KMS-11 (cell line): ENCODE data around the gene C2orf76.

ENCODE experiments used
- H2AFZ ChIP-seq: fragments of 200-600 bp; sonication (generic); 2 replicates; pipeline ENCODE4 v1.6.1; 2016; ENCODE audit warnings: antibody characterized with exemption, mixed run types, low read depth
- H3K27ac ChIP-seq: fragments of 200-600 bp; sonication (generic); 2 replicates; pipeline ENCODE4 v1.6.1; 2016; ENCODE audit warnings: mild to moderate bottlenecking, mixed run types
- H3K27me3 ChIP-seq: fragments of 200-600 bp; sonication (generic); 2 replicates; pipeline ENCODE4 v1.6.1; 2017; ENCODE audit warnings: mild to moderate bottlenecking, low read depth, mixed run types, moderate library complexity; ENCODE audit not compliant: insufficient read depth
- H3K36me3 ChIP-seq: fragments of 200-600 bp; sonication (generic); 2 replicates; pipeline ENCODE4 v1.6.1; 2017; ENCODE audit warnings: mild to moderate bottlenecking, mixed run types; ENCODE audit not compliant: insufficient read depth
- H3K4me1 ChIP-seq: fragments of 200-600 bp; sonication (generic); 2 replicates; pipeline ENCODE4 v1.6.1; 2016; ENCODE audit warnings: mild to moderate bottlenecking, low read depth, mixed run types; ENCODE audit not compliant: poor library complexity, severe bottlenecking
- H3K4me2 ChIP-seq: fragments of 200-600 bp; sonication (generic); 2 replicates; pipeline ENCODE4 v1.7.0; 2016; ENCODE audit warnings: mild to moderate bottlenecking, mixed run types
- H3K4me3 ChIP-seq: fragments of 200-600 bp; sonication (generic); IDR thresholded peaks from 2 replicates; pipeline ENCODE4 v1.6.1; 2017; ENCODE audit warnings: low read depth, low read length, mixed read lengths; ENCODE audit not compliant: insufficient read depth
- H3K79me2 ChIP-seq: fragments of 200-600 bp; sonication (generic); 2 replicates; pipeline ENCODE4 v1.6.1; 2016; ENCODE audit warnings: low read depth, mixed run types; ENCODE audit not compliant: insufficient read depth
- H3K9ac ChIP-seq: fragments of 200-600 bp; sonication (generic); 2 replicates; pipeline ENCODE4 v1.6.1; 2016; ENCODE audit warnings: mild to moderate bottlenecking, mixed run types
- H4K20me1 ChIP-seq: fragments of 200-600 bp; sonication (generic); 2 replicates; pipeline ENCODE4 v1.6.1; 2016; ENCODE audit warnings: mild to moderate bottlenecking, mixed run types; ENCODE audit not compliant: insufficient read depth
- CTCF ChIP-seq: fragments of 200-600 bp; sonication (generic); conservative IDR thresholded peaks from 2 replicates; pipeline ENCODE4 v1.6.1; 2017; ENCODE audit warnings: low read depth, mild to moderate bottlenecking, antibody characterized with exemption, low read length, moderate library complexity, mixed read lengths

The C2orf76 gene

GRCh38 chr2:119304847-119305246 lies 61.8 kb downstream of the C2orf76 start:
- TF ChIP-seq CTCF: no peak
- Histone ChIP-seq H3K27me3 (no peaks in the 10 kb centered on the region), H3K79me2 (no peaks in the 10 kb centered on the region), H3K36me3 (no peaks in the 10 kb centered on the region), H3K9ac (no peak overlapping the region), H4K20me1 (no peaks in the 10 kb centered on the region), H3K4me1 (no peaks in the 10 kb centered on the region), H3K4me2 (no peak overlapping the region), H2AFZ (no peak overlapping the region), H3K4me3 (no peak overlapping the region), H3K27ac (no peak overlapping the region)

DNA sequence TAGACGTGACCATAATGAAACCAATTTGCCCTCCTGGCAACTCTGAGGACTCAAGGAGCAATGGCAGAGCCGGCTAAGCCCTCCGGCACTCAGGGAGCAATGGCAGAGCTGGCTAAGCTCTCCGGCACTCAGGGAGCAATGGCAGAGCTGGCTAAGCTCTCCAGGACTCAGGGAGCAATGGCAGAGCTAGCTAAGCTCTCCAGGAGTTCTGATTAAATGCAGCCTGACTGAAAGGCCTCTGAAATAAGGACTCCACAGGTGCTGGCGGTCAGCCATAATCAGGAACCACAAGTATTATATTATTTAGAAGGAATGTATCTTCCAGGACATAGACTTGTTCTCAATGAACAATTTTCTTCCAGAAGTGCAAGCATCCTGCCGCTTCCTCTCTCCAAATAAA lies 65.2 kb downstream of the C2orf76 start:
- Histone ChIP-seq H3K4me3 (no peak overlapping the region), H3K79me2 (no peaks in the 10 kb centered on the region), H3K4me1 (no peaks in the 10 kb centered on the region), H2AFZ (no peak overlapping the region), H3K4me2 (no peak overlapping the region), H4K20me1 (no peaks in the 10 kb centered on the region), H3K9ac (no peak overlapping the region), H3K27ac (no peak overlapping the region), H3K36me3 (no peaks in the 10 kb centered on the region), H3K27me3 (no peaks in the 10 kb centered on the region)
- no peak for TF ChIP-seq CTCF

GRCh38 chr2:119295688-119296375 lies 70.8 kb downstream of the C2orf76 start:
- Histone ChIP-seq H3K79me2 (no peaks in the 10 kb centered on the region), H3K36me3 (no peaks in the 10 kb centered on the region), H3K27me3 (no peaks in the 10 kb centered on the region), H3K4me1 (no peaks in the 10 kb centered on the region), H4K20me1 (no peaks in the 10 kb centered on the region), H3K9ac (no peak overlapping the region), H3K27ac (no peak overlapping the region), H3K4me3 (no peak overlapping the region), H2AFZ (no peak overlapping the region), H3K4me2 (no peak overlapping the region)
- TF ChIP-seq CTCF: no peak

DNA sequence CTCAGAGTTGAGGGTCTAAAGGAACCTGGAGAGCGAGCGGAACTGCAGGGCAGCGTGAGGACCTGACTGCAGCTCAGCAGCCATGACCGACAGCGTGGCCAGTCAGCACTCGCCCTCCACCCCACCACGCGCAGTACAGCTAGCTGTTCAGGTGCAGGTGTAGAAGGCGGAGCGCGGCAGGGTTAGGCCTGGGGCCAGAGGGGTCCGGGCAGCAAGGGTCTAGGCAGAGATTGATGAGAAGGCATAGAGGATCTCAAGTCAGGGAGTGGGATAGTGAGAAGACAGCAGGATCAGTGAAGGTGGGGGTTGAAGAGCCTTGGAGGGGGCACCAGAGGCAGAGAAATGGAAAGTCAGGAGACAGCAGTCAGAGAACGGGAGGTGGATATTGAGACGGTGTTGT lies 72.0 kb downstream of the C2orf76 start:
- no peaks in the 10 kb centered on the region for H3K36me3 ChIP-seq
- no peaks in the 10 kb centered on the region for H3K27me3 ChIP-seq
- H3K4me3 ChIP-seq: no peak overlapping the region
- no peak overlapping the region for H3K27ac ChIP-seq
- H3K4me2 ChIP-seq: no peak overlapping the region
- no peaks in the 10 kb centered on the region for H4K20me1 ChIP-seq
- no peak overlapping the region for H2AFZ ChIP-seq
- H3K9ac ChIP-seq: no peak overlapping the region
- H3K79me2 ChIP-seq: no peaks in the 10 kb centered on the region
- TF ChIP-seq CTCF: no peak
- no peaks in the 10 kb centered on the region for H3K4me1 ChIP-seq
